H1 (cell line): ENCODE measurements around the gene MYLIP. TPM values are rescaled to one million over a fixed set of nuclear protein-coding genes. Genes with fewer than 3 reads are reported as not detected.

Experiments
- CTCF ChIA-PET: fragments of 300-600 bp; sonication (Branson Sonifier 250); formaldehyde crosslinking; loops from one replicate; lab custom pipeline; 2021; ENCODE audit not compliant: partially characterized antibody; lab: Charles Lee
- POLR2A ChIA-PET: fragments of 300-600 bp; sonication (Branson Sonifier 250); formaldehyde crosslinking; loops from one replicate; lab custom pipeline; 2021; ENCODE audit warnings: inconsistent platforms; ENCODE audit not compliant: partially characterized antibody; lab: Charles Lee
- DNase-seq, 2 experiments: peaks; one replicate each; pipeline versions ENCODE4 v3.0.0 to v3.0.0-alpha.2; 2010 to 2022; ENCODE audit warnings: low spot score in 2 of 2, low read depth in 1 of 2, mixed read lengths in 1 of 2
- FAIRE-seq: peaks from 2 replicates; lab custom pipeline; 2011; peaks lifted over from hg19 to GRCh38; lab: Jason Lieb, UNC
- H2AFZ ChIP-seq: 2 replicates; pipeline ENCODE4 v1.8.1; 2012; ENCODE audit warnings: low read length, inconsistent platforms
- H2AK5ac ChIP-seq: 2 replicates; pipeline ENCODE4 v1.6.1; 2013; ENCODE audit warnings: low read depth, low read length
- H2BK120ac ChIP-seq: replicated peaks from 2 replicates; pipeline ENCODE3; 2013; ENCODE audit warnings: low read depth, low read length, inconsistent platforms
- H2BK12ac ChIP-seq: 2 replicates; pipeline ENCODE4 v1.6.1; 2013; ENCODE audit warnings: low read depth, low read length
- H2BK15ac ChIP-seq: 2 replicates; pipeline ENCODE4 v1.6.1; 2013; ENCODE audit warnings: low read length
- H2BK20ac ChIP-seq: 2 replicates; pipeline ENCODE4 v1.6.1; 2013; ENCODE audit warnings: low read length
- H2BK5ac ChIP-seq: 2 replicates; pipeline ENCODE4 v1.6.1; 2013; ENCODE audit warnings: low read depth, low read length
- H3K14ac ChIP-seq: 2 replicates; pipeline ENCODE4 v1.6.1; 2013; ENCODE audit warnings: inconsistent platforms; ENCODE audit not compliant: insufficient read length
- H3K18ac ChIP-seq: 2 replicates; pipeline ENCODE4 v1.6.1; 2013; ENCODE audit warnings: low read length; ENCODE audit errors: extremely low read depth
- H3K23ac ChIP-seq: 2 replicates; pipeline ENCODE4 v1.6.1; 2013; ENCODE audit warnings: inconsistent platforms; ENCODE audit not compliant: insufficient read length
- H3K23me2 ChIP-seq: 2 replicates; pipeline ENCODE4 v1.6.1; 2013; ENCODE audit warnings: low read depth, low read length
- H3K27ac ChIP-seq: 2 replicates; pipeline ENCODE4 v1.6.1; 2011; ENCODE audit warnings: low read depth, low read length, inconsistent platforms
- H3K27me3 ChIP-seq, 4 experiments: replicated peaks in 1 of 4; 1 replicate in 1 of 4; 2 replicates in 3 of 4; pipeline versions ENCODE4 v1.6.1 to v1.8.1; 2011 to 2013; ENCODE audit warnings: low read length in 3 of 4, mild to moderate bottlenecking in 3 of 4, inconsistent platforms in 2 of 4, mixed read lengths in 2 of 4, moderate library complexity in 1 of 4; ENCODE audit not compliant: control insufficient read depth in 3 of 4, insufficient read depth in 3 of 4; ENCODE audit errors: extremely low read depth in 1 of 4
- H3K36me3 ChIP-seq, 4 experiments: 2 replicates each; pipeline versions ENCODE4 v1.6.1 to v1.8.1; 2011 to 2013; ENCODE audit warnings: mild to moderate bottlenecking in 4 of 4, low read length in 3 of 4, moderate library complexity in 2 of 4, control low read depth in 1 of 4, inconsistent platforms in 1 of 4; ENCODE audit not compliant: insufficient read depth in 4 of 4, control insufficient read depth in 2 of 4
- H3K4ac ChIP-seq: replicated peaks from 2 replicates; pipeline ENCODE3; 2013; ENCODE audit warnings: low read length, low read depth, mixed read lengths, inconsistent platforms; ENCODE audit not compliant: insufficient read length
- H3K4me1 ChIP-seq, 4 experiments: replicated peaks in 1 of 4; 1 replicate in 1 of 4; 2 replicates in 3 of 4; pipeline versions ENCODE4 v1.6.1 to v1.8.1; 2011 to 2013; ENCODE audit warnings: low read length in 3 of 4, inconsistent platforms in 2 of 4, mixed read lengths in 1 of 4; ENCODE audit not compliant: insufficient read depth in 4 of 4, control insufficient read depth in 3 of 4
- H3K4me2 ChIP-seq, 2 experiments: 2 replicates each; pipeline versions ENCODE4 v1.6.1 to v1.8.1; 2011 to 2013; ENCODE audit warnings: low read depth in 2 of 2, low read length in 2 of 2, control low read depth in 1 of 2, inconsistent platforms in 1 of 2, mild to moderate bottlenecking in 1 of 2; ENCODE audit not compliant: insufficient read depth in 1 of 2
- H3K4me3 ChIP-seq, 4 experiments: fragments of 200-600, 300-600 bp in 1 of 4; sonication (generic), shearing (Covaris generic), sonication (Bioruptor Twin) in 1 of 4; 2 replicates each; pipeline versions ENCODE4 v1.5.1 to v1.8.1; 2011 to 2016; ENCODE audit warnings: low read length in 4 of 4, low read depth in 3 of 4, control low read depth in 2 of 4, inconsistent platforms in 2 of 4, mild to moderate bottlenecking in 2 of 4, mixed read lengths in 1 of 4, moderate library complexity in 1 of 4; ENCODE audit not compliant: insufficient read depth in 2 of 4; ENCODE audit errors: extremely low read depth in 1 of 4
- H3K56ac ChIP-seq: replicated peaks from 2 replicates; pipeline ENCODE3; 2013; ENCODE audit warnings: low read depth, mild to moderate bottlenecking, mixed read lengths, low read length, inconsistent platforms; ENCODE audit not compliant: insufficient read length
- H3K79me1 ChIP-seq: 2 replicates; pipeline ENCODE4 v1.6.1; 2013; ENCODE audit warnings: low read depth, low read length, control low read depth
- H3K79me2 ChIP-seq, 2 experiments: 2 replicates each; pipeline versions ENCODE4 v1.6.1 to v1.8.1; 2012 to 2013; ENCODE audit warnings: low read length in 2 of 2, mild to moderate bottlenecking in 2 of 2, inconsistent platforms in 1 of 2; ENCODE audit not compliant: insufficient read depth in 2 of 2, control insufficient read depth in 1 of 2
- H3K9ac ChIP-seq, 4 experiments: replicated peaks in 1 of 4; 1 replicate in 1 of 4; 2 replicates in 3 of 4; pipeline versions ENCODE4 v1.6.1 to v1.8.1; 2011 to 2013; ENCODE audit warnings: low read depth in 3 of 4, low read length in 3 of 4, control low read depth in 2 of 4, mild to moderate bottlenecking in 2 of 4, moderate library complexity in 2 of 4, inconsistent platforms in 1 of 4; ENCODE audit errors: extremely low read depth in 1 of 4
- H3K9me3 ChIP-seq, 2 experiments: 2 replicates each; pipeline versions ENCODE4 v1.6.1 to v1.8.1; 2012 to 2013; ENCODE audit warnings: mild to moderate bottlenecking in 2 of 2, moderate library complexity in 2 of 2, control low read depth in 1 of 2, inconsistent platforms in 1 of 2, low read depth in 1 of 2, low read length in 1 of 2, mixed read lengths in 1 of 2; ENCODE audit not compliant: insufficient read depth in 2 of 2
- H4K20me1 ChIP-seq, 2 experiments: replicated peaks in 1 of 2; 2 replicates each; pipeline versions ENCODE3 to v1.8.1; 2011 to 2013; ENCODE audit warnings: inconsistent platforms in 2 of 2, low read length in 2 of 2, mild to moderate bottlenecking in 1 of 2; ENCODE audit not compliant: insufficient read depth in 2 of 2, control insufficient read depth in 1 of 2
- H4K5ac ChIP-seq: 2 replicates; pipeline ENCODE4 v1.6.1; 2013; ENCODE audit warnings: low read length, low read depth, mixed read lengths, inconsistent platforms; ENCODE audit not compliant: insufficient read length
- H4K8ac ChIP-seq: 2 replicates; pipeline ENCODE4 v1.8.0; 2013; ENCODE audit warnings: mild to moderate bottlenecking, moderate library complexity, low read length, inconsistent platforms; ENCODE audit not compliant: insufficient read depth; ENCODE audit errors: extremely low read depth
- H4K91ac ChIP-seq: replicated peaks from 2 replicates; pipeline ENCODE3; 2013; ENCODE audit warnings: low read length, mixed read lengths, inconsistent platforms; ENCODE audit not compliant: insufficient read length
- CREB1 ChIP-seq: IDR thresholded peaks from 2 replicates; pipeline ENCODE4 v1.6.1; 2012; ENCODE audit warnings: inconsistent platforms
- EP300 ChIP-seq, 2 experiments: IDR thresholded peaks; 1 replicate in 1 of 2; 2 replicates in 1 of 2; pipeline ENCODE4 v1.6.1; 2011 to 2012; ENCODE audit warnings: low read depth in 2 of 2, low read length in 2 of 2, mild to moderate bottlenecking in 2 of 2, borderline replicate concordance in 1 of 2, inconsistent platforms in 1 of 2, moderate library complexity in 1 of 2
- FOSL1 ChIP-seq: IDR thresholded peaks from 2 replicates; pipeline ENCODE4 v1.6.1; 2011; ENCODE audit warnings: mild to moderate bottlenecking, low read depth, low read length, moderate library complexity; ENCODE audit not compliant: insufficient read depth
- GABPA ChIP-seq: IDR thresholded peaks from 2 replicates; pipeline ENCODE4 v1.6.1; 2011; ENCODE audit warnings: mild to moderate bottlenecking, low read length, moderate library complexity, borderline replicate concordance; ENCODE audit not compliant: insufficient read depth
- PHF8 ChIP-seq: fragments of 200-600 bp; sonication (generic); conservative IDR thresholded peaks from 2 replicates; pipeline ENCODE4 v1.7.1; 2012; ENCODE audit warnings: low read depth, mild to moderate bottlenecking, inconsistent platforms, low read length, moderate library complexity
- POLR2A ChIP-seq, 2 experiments: IDR thresholded peaks; 1 replicate in 1 of 2; 2 replicates in 1 of 2; pipeline ENCODE4 v1.6.1; 2011; ENCODE audit warnings: low read depth in 2 of 2, low read length in 2 of 2, mild to moderate bottlenecking in 2 of 2; ENCODE audit errors: control extremely low read depth in 1 of 2
- POLR2AphosphoS5 ChIP-seq: IDR thresholded peaks from 2 replicates; pipeline ENCODE4 v1.6.1; 2011; ENCODE audit warnings: low read depth, low read length
- RXRA ChIP-seq: IDR thresholded peaks from 2 replicates; pipeline ENCODE4 v1.6.1; 2011; ENCODE audit warnings: low read depth, mild to moderate bottlenecking, low read length, moderate library complexity; ENCODE audit not compliant: insufficient read depth
- SUZ12 ChIP-seq: fragments of 200-600 bp; sonication (generic); IDR thresholded peaks from 2 replicates; pipeline ENCODE4 v1.6.1; 2012; ENCODE audit warnings: mild to moderate bottlenecking, inconsistent platforms, low read length, moderate library complexity, mixed read lengths
- TAF1 ChIP-seq: IDR thresholded peaks from 2 replicates; pipeline ENCODE4 v1.6.1; 2011; ENCODE audit warnings: mild to moderate bottlenecking, low read depth, low read length
- YY1 ChIP-seq: IDR thresholded peaks from 2 replicates; pipeline ENCODE4 v1.6.1; 2011; ENCODE audit warnings: low read depth, mild to moderate bottlenecking, low read length
- polyA plus RNA-seq, 7 experiments: library from polyadenylated mRNA; depleted of rRNA in 3 of 7; stranded (reverse) in 5 of 7; unstranded in 2 of 7; fragments of >200 nt in 5 of 7; fragments of 200-250 nt in 2 of 7; gene quantifications; 1 replicate in 5 of 7; 2 replicates in 1 of 7; 4 replicates in 1 of 7; pipeline versions ENCODE4 v1.2.1 to v1.2.3, GENCODE V29; 2011 to 2013; ENCODE audit warnings: missing spikeins in 2 of 7, mixed read lengths in 2 of 7
- total RNA-seq: library from RNA; stranded (reverse); fragmentation: NEBNext Ultra II Directional; extraction: Animal tissue kit (Norgen Biotek cat#: 25700); gene quantifications from 2 replicates; pipeline ENCODE4 v1.2.1, GENCODE V29; 2021

MYLIP gene
- total and polyA plus RNA-seq, 2 of the 8 experiments (the other 6 are each of a cell fraction or from before 2014, with no cell fraction given) = 21.1 to 26.9 TPM

DNA sequence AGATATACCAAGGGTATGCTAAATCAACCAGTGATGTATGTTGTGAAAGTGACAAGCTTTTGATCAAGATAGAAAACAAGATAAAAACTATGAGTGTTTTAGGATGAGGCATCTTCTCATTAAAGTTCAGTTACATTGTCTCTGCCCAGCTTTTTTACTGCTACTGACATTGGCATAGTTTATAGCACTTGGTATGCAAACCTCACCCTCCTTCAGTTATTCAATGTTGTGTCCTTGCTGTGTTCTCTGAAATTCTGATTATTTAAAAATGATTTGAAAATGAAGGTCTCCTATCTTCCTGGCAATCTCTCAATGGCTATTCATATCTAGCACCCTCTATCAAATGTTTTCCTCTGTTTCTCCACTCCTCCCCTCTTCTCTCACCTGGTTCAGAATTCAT is 6.7 kb upstream of the MYLIP start:
- H3K23ac ChIP-seq = no peak overlapping the region
- no peak overlapping the region for H2AK5ac ChIP-seq
- no peak overlapping the region for H3K4ac ChIP-seq
- H2BK120ac ChIP-seq = no peak overlapping the region
- H3K79me2 ChIP-seq = no peaks in the 10 kb centered on the region
- no peak overlapping the region for H3K9ac ChIP-seq
- no peak overlapping the region for H3K14ac ChIP-seq
- no peak overlapping the region for H2BK20ac ChIP-seq
- no peak overlapping the region for H4K91ac ChIP-seq
- no peak overlapping the region for H3K27ac ChIP-seq
- no peak overlapping the region for H3K56ac ChIP-seq
- H3K4me2 ChIP-seq = no peak overlapping the region
- FAIRE-seq (no peak), DNase-seq (no peak)
- no peaks in the 10 kb centered on the region for H3K4me1 ChIP-seq
- H3K4me3 ChIP-seq = no peak overlapping the region
- no peak overlapping the region for H2BK15ac ChIP-seq
- H3K36me3 ChIP-seq = no peaks in the 10 kb centered on the region
- H2BK12ac ChIP-seq = no peak overlapping the region
- no peak overlapping the region for H2BK5ac ChIP-seq
- no peak overlapping the region for H2AFZ ChIP-seq
- H3K23me2 ChIP-seq = no peaks in the 10 kb centered on the region
- H4K20me1 ChIP-seq = no peaks in the 10 kb centered on the region
- H3K9me3 ChIP-seq = no peaks in the 10 kb centered on the region
- no peaks in the 10 kb centered on the region for H3K79me1 ChIP-seq
- no peak overlapping the region for H4K5ac ChIP-seq
- CTCF ChIA-PET = interaction anchor here (1.6 kb wide), 1 partner anchor 431 kb away, joined by 3 read pairs; no protein-coding TSS in a partner anchor
- POLR2A ChIA-PET = no interaction called here
- no peak overlapping the region for H3K18ac ChIP-seq
- no peaks in the 10 kb centered on the region for H3K27me3 ChIP-seq
- H4K8ac ChIP-seq = no peak overlapping the region
- TF ChIP-seq PHF8 (no peak), YY1 (no peak), SUZ12 (no peak), CREB1 (no peak), POLR2AphosphoS5 (no peak), EP300 (IDR thresholded peaks at IDR 0.05; ENCODE audit: borderline replicate concordance in 1 of 2, low read depth in 2 of 2, low read length in 2 of 2) (no peak), RXRA (no peak), FOSL1 (no peak), POLR2A (IDR thresholded peaks at IDR 0.05; ENCODE audit: control extremely low read depth in 1 of 2, low read depth in 2 of 2, low read length in 2 of 2) (no peak), TAF1 (no peak), GABPA (no peak)
